GM19193 (cell line): Measurements from ENCODE around the gene BCORL1.

ENCODE experiments used
- POLR2A ChIP-seq: IDR thresholded peaks from 4 replicates; pipeline ENCODE4 v1.6.1; 2011; ENCODE audit not compliant: insufficient read depth, insufficient read length; ENCODE audit errors: extremely low read depth

The BCORL1 gene

GRCh38 chrX:130098210-130098552 lies 115.7 kb downstream of the BCORL1 start:
- no peak for TF ChIP-seq POLR2A

GRCh38 chrX:130100180-130100579 lies 117.7 kb downstream of the BCORL1 start:
- no peak for TF ChIP-seq POLR2A

DNA sequence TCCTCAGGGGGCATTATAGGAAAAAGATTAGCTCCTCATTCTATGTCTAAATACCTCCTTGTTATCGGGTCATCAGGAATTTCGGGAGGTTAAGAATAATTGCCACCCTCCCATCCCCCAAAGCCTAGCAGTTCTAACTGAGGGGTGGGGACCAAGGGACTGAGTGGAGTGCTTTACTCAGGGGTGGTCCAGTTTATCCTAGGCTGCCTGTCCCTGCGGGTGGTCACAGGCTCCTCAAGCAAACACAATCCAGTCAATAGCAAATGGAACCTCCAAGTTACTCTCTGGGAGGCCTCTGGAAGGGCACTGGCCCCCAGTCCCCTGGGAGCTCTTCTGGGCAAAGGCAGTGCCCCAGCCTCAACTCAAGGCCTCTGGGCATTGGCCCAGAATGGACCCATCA lies 121.2 kb downstream of the BCORL1 start:
- TF ChIP-seq POLR2A = no peak

DNA sequence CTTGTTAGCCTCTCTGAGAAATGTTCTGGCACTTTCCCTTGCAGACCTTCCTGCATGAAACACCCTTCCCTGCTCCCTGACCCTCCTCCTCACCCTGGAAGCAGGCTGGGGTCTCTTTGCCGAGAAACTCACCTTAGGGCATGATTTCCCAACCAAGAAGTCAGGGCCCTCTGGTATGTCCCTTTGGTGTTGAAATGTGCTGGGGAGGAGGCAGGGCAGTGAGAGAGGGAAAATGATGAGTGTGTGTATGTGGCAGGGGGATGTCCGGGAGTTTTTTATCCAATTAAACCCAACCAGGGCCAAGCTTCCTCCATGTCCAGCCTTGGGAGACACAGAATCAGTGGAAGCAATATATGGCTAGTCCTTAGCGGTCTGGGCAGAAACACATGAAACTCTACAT lies 122.8 kb downstream of the BCORL1 start:
- TF ChIP-seq POLR2A = no peak

DNA sequence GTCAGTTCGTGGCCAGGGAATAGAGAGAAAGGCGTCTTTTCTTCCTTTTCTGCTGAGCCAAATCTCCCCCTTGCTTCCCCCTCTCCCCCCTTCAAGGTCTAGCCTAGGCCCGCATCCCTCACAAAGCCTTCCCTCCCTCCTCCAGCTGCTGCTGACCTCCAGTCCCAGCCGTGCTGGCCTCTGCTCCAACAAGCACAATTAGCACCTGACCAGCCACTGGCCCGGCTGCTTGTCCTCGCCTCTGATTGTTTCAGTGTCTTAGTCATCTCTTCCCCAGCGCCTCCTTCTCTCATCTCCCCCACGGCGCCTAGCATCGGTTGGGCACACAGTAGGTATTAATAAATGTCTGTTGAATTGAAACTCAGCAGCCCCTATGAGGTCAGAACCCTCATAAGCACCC lies 123.6 kb downstream of the BCORL1 start:
- TF ChIP-seq POLR2A = no peak
